ENCODE measurements around the gene TBL3. TPM values are rescaled to one million over a fixed set of nuclear protein-coding genes. Genes with fewer than 3 reads are reported as not detected.

The TBL3 gene
- total and polyA plus RNA-seq, 8 donors, result 14.7 to 63.7 (median 21.4) TPM

- Histone ChIP-seq H3K4me1 (peaks cover 0 to 10% (median 4%) of the 10 kb centered on the region in 3 donors), H3K9me3 (no peaks in the 10 kb centered on the region), H3K36me3 (no peaks in the 10 kb centered on the region), H3K27me3 (peaks cover 0 to 7% (median 0%) of the 10 kb centered on the region in 4 donors), H3K4me3 (peak overlapping the region in 1 of 4 donors; percentile 14), H3K27ac (no peak overlapping the region)
- ATAC-seq (no peak), DNase-seq (peak in 1 of 6 donors; percentile 77), FAIRE-seq (no peak)
- 2 to 3% methylated on average over 89 to 96 of the region's 96 CpGs for WGBS, 2 donors
- intact Hi-C loops (cut with DNase I), result loop anchor here in 1 of 3 donors (5.0 kb wide), 1 partner anchor 122 kb away; no protein-coding TSS in a partner anchor
- no peak for TF ChIP-seq CTCF (IDR thresholded peaks at IDR 0.05)
Observed at GRCh38 chr16:2019921-2020831, 48.3 kb downstream of the TBL3 start.

GRCh38 chr16:2022723-2023091 lies 50.9 kb downstream of the TBL3 start:
- intact Hi-C loops (cut with DNase I), result loop anchor here in 1 of 3 donors (5.0 kb wide), 1 partner anchor 120 kb away; no protein-coding TSS in a partner anchor
- H3K4me3 ChIP-seq, result peak overlapping the region in 2 of 4 donors; percentile 34 to 36
- 3 to 4% methylated on average over 14 of the region's 14 CpGs for WGBS, 2 donors
- H3K27me3 ChIP-seq, result peaks cover 0 to 7% (median 0%) of the 10 kb centered on the region in 4 donors
- H3K4me1 ChIP-seq, result peaks cover 0 to 10% (median 4%) of the 10 kb centered on the region in 3 donors
- no peak for TF ChIP-seq CTCF (IDR thresholded peaks at IDR 0.05)
- no peaks in the 10 kb centered on the region for H3K36me3 ChIP-seq
- H3K27ac ChIP-seq, result no peak overlapping the region
- DNase-seq (peak in 2 of 6 donors; percentile 63 to 79), ATAC-seq (peak; percentile 22 to 35 (median 28)), FAIRE-seq (no peak)
- H3K9me3 ChIP-seq, result no peaks in the 10 kb centered on the region

GRCh38 chr16:2023092-2024031 lies 51.5 kb downstream of the TBL3 start:
- WGBS, 2 donors, result 15% methylated on average over 51 to 53 of the region's 53 CpGs
- Histone ChIP-seq H3K27me3 (peaks cover 0 to 7% (median 0%) of the 10 kb centered on the region in 4 donors), H3K4me1 (peaks cover 0 to 10% (median 4%) of the 10 kb centered on the region in 3 donors), H3K27ac (peak overlapping the region in 2 of 4 donors; percentile 13 to 44), H3K9me3 (no peaks in the 10 kb centered on the region), H3K4me3 (peak overlapping the region in 2 of 4 donors; percentile 34 to 36), H3K36me3 (no peaks in the 10 kb centered on the region)
- intact Hi-C loops (cut with DNase I), result loop anchor here in 1 of 3 donors (5.0 kb wide), 1 partner anchor 119 kb away; no protein-coding TSS in a partner anchor
- ATAC-seq, result peak; percentile 87 to 96 (median 92)
- peak; percentile 93 to 95 (median 94) for TF ChIP-seq CTCF (IDR thresholded peaks at IDR 0.05)
- no peak for FAIRE-seq
- peak; percentile 86 to 99 (median 97) for DNase-seq

GRCh38 chr16:2024032-2024420 lies 52.2 kb downstream of the TBL3 start:
- H3K36me3 ChIP-seq, result no peaks in the 10 kb centered on the region
- no peaks in the 10 kb centered on the region for H3K9me3 ChIP-seq
- 75 to 79% methylated on average over 12 of the region's 12 CpGs for WGBS, 2 donors
- H3K4me3 ChIP-seq, result no peak overlapping the region
- DNase-seq (no peak), ATAC-seq (no peak), FAIRE-seq (no peak)
- intact Hi-C loops (cut with DNase I), result loop anchor here in 1 of 3 donors (5.0 kb wide), 1 partner anchor 118 kb away; no protein-coding TSS in a partner anchor
- no peak overlapping the region for H3K27ac ChIP-seq
- TF ChIP-seq CTCF (IDR thresholded peaks at IDR 0.05), result no peak
- H3K27me3 ChIP-seq, result peaks cover 0 to 7% (median 0%) of the 10 kb centered on the region in 4 donors
- peaks cover 0 to 10% (median 4%) of the 10 kb centered on the region in 3 donors for H3K4me1 ChIP-seq
